Body of pancreas (tissue), 4 donors: ENCODE measurements around the gene PCDHB12.

Source experiments
- POLR2A ChIP-seq, 3 donors: fragments of 450-650 bp; IDR thresholded peaks; one replicate each; pipeline ENCODE4 v1.6.1; 2016; ENCODE audit warnings: antibody characterized with exemption in 3 of 3, mild to moderate bottlenecking in 2 of 3
- TF ChIP-seq, protein P1 (sequence below), 7 experiments: fragments of 450-650 bp in 4 of 7; fragments of 200-600 bp in 3 of 7; sonication (generic) in 3 of 7; IDR thresholded peaks; one replicate each; pipeline ENCODE4 v1.5.1; 2016 to 2019; ENCODE audit warnings: antibody characterized with exemption in 7 of 7

DNA sequence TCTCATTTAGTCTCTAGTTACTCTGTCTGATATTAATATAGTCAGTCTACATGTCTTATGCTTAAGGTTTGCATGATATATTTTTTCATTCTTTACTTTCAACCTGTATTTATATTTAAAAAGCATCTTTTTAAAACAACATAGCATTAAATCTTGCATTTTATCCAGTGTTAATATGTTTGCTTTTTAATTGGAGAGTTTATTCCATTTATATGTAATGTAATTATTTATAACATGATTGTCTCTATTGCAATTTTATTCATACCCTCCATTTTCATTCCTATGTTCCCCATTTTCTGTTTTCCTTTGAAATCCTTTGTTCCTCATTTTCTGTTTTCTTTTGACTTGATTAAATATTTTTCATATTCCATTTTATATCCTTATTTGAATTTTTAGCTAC is 49.9 kb downstream of the PCDHB12 start:
- TF ChIP-seq POLR2A (IDR thresholded peaks at IDR 0.05) = no peak
- TF ChIP-seq, protein P1, sequence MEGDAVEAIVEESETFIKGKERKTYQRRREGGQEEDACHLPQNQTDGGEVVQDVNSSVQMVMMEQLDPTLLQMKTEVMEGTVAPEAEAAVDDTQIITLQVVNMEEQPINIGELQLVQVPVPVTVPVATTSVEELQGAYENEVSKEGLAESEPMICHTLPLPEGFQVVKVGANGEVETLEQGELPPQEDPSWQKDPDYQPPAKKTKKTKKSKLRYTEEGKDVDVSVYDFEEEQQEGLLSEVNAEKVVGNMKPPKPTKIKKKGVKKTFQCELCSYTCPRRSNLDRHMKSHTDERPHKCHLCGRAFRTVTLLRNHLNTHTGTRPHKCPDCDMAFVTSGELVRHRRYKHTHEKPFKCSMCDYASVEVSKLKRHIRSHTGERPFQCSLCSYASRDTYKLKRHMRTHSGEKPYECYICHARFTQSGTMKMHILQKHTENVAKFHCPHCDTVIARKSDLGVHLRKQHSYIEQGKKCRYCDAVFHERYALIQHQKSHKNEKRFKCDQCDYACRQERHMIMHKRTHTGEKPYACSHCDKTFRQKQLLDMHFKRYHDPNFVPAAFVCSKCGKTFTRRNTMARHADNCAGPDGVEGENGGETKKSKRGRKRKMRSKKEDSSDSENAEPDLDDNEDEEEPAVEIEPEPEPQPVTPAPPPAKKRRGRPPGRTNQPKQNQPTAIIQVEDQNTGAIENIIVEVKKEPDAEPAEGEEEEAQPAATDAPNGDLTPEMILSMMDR (IDR thresholded peaks at IDR 0.05) = no peak
